Psoas muscle (tissue), 8 donors: ENCODE results near the gene LEMD1. TPM values are rescaled to one million over a fixed set of nuclear protein-coding genes. Genes with fewer than 3 reads are reported as not detected.
"Not testable (repeated sequence)": the region's sequence is repeated elsewhere in the genome, so short reads cannot be mapped to it uniquely, and the experiment has no call there.

Source experiments
- ATAC-seq, 4 donors: fragments of 200-7000 bp; cut with Tn5 transposase; one replicate each; pipeline ENCODE4 v1.9.1; 2020; ENCODE audit warnings: moderate library complexity in 3 of 4, mild to moderate bottlenecking in 2 of 4
- DNase-seq, 2 donors: peaks; one replicate each; pipeline ENCODE4 v3.0.0-alpha.2; 2020
- H3K27ac ChIP-seq: fragments of 200-600 bp; one replicate; pipeline ENCODE4 v1.8.0; 2022
- H3K27me3 ChIP-seq, 3 donors: fragments of 200-600 bp in 1 of 3; one replicate each; pipeline versions ENCODE4 v1.6.1 to v1.8.0; 2013 to 2022; ENCODE audit warnings: low read length in 2 of 3, mild to moderate bottlenecking in 2 of 3, moderate library complexity in 1 of 3; ENCODE audit not compliant: insufficient read depth in 3 of 3
- H3K36me3 ChIP-seq, 2 donors: fragments of 200-600 bp in 1 of 2; one replicate each; pipeline versions ENCODE4 v1.6.1 to v1.8.0; 2013 to 2022; ENCODE audit warnings: low read depth in 1 of 2, mild to moderate bottlenecking in 1 of 2, moderate library complexity in 1 of 2; ENCODE audit not compliant: insufficient read depth in 1 of 2
- H3K4me1 ChIP-seq: fragments of 200-600 bp; one replicate; pipeline ENCODE4 v1.8.0; 2022
- H3K4me3 ChIP-seq: fragments of 200-600 bp; one replicate; pipeline ENCODE4 v1.8.0; 2022; ENCODE audit warnings: mild to moderate bottlenecking
- H3K9me3 ChIP-seq: fragments of 200-600 bp; one replicate; pipeline ENCODE4 v1.8.0; 2022
- WGBS, 3 donors: extraction: QIAGEN DNeasy Blood & Tissue Kit; methylation state at CpG; one replicate each; pipeline versions ENCODE4 v1.1.6 to v1.1.7; 2013; 5-methylcytosine and 5-hydroxymethylcytosine counted together
- intact Hi-C, 2 donors: fragments of 100-400 bp; cut with DNase I; formaldehyde crosslinking; loops; one replicate each; pipeline versions ENCODE4 v1.11.0 to v1.14.2; 2022
- polyA plus RNA-seq, 3 donors: library from polyadenylated mRNA; stranded (reverse); fragments of 200-250 nt; gene quantifications; one replicate each; pipeline ENCODE4 v1.2.3, GENCODE V29; 2013
- total RNA-seq, 4 donors: library from RNA; stranded (reverse); fragmentation: NEBNext Ultra II Directional in 2 of 4; extraction: Animal tissue kit (Norgen Biotek cat#: 25700) in 2 of 4; gene quantifications; one replicate each; pipeline versions ENCODE4 v1.2.1 to v1.2.4, GENCODE V29; 2021 to 2023
- TF ChIP-seq, protein P1 (sequence below): fragments of 200-600 bp; IDR thresholded peaks from one replicate; pipeline ENCODE4 v1.8.0; 2022; ENCODE audit warnings: antibody characterized with exemption
- donor health status: healthy with polysubstance abuse.
- donor health status: DM: no; HTN: no; CAD: no; lungs with moderate emphysema.
- donor health status: Bipolar disorder and iron deficiency.
- donor health status: healthy.
- donor health status: DM: yes; HTN: yes; CAD: no.
- donor health status: DM: no; HTN: no; CAD: no.
- donor health status: DM: no; HTN: no; CAD: no.
- donor health status: DM: yes; HTN: yes; CAD: no.

Gene LEMD1
- total and polyA plus RNA-seq, 7 donors = not detected

DNA sequence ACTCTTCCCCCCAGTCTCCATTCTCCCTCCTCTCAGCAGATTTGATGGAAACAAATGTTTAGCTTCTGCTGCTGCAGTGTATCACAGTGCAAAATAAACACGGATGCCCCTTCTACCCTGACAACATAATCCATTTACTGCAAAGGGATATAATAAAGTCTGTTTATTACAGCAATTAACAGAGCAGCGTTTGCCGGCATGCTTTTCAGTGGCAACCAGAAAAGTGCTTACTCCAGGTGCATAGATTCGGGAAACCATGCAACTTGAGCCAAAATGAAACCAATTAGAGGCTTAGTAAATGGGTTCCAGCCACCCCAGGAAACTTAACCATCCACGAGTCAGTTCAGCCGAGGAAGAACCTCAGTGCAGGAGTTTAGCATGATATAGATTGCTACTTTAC is 12.9 kb upstream of the LEMD1 start:
- intact Hi-C loops = loop anchor here (5.0 kb wide), 2 partner anchors 37 to 162 kb away; no protein-coding TSS in a partner anchor
- Histone ChIP-seq H3K4me1 (peaks cover 32% of the 10 kb centered on the region), H3K36me3 (no peaks in the 10 kb centered on the region), H3K9me3 (no peaks in the 10 kb centered on the region), H3K27me3 (no peaks in the 10 kb centered on the region), H3K4me3 (no peak overlapping the region), H3K27ac (no peak overlapping the region)
- 48 to 61% (median 54%) methylated on average over 6 of the region's 6 CpGs for WGBS, 3 donors
- TF ChIP-seq, protein P1, sequence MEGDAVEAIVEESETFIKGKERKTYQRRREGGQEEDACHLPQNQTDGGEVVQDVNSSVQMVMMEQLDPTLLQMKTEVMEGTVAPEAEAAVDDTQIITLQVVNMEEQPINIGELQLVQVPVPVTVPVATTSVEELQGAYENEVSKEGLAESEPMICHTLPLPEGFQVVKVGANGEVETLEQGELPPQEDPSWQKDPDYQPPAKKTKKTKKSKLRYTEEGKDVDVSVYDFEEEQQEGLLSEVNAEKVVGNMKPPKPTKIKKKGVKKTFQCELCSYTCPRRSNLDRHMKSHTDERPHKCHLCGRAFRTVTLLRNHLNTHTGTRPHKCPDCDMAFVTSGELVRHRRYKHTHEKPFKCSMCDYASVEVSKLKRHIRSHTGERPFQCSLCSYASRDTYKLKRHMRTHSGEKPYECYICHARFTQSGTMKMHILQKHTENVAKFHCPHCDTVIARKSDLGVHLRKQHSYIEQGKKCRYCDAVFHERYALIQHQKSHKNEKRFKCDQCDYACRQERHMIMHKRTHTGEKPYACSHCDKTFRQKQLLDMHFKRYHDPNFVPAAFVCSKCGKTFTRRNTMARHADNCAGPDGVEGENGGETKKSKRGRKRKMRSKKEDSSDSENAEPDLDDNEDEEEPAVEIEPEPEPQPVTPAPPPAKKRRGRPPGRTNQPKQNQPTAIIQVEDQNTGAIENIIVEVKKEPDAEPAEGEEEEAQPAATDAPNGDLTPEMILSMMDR = no peak
- ATAC-seq (no peak), DNase-seq (no peak)

DNA sequence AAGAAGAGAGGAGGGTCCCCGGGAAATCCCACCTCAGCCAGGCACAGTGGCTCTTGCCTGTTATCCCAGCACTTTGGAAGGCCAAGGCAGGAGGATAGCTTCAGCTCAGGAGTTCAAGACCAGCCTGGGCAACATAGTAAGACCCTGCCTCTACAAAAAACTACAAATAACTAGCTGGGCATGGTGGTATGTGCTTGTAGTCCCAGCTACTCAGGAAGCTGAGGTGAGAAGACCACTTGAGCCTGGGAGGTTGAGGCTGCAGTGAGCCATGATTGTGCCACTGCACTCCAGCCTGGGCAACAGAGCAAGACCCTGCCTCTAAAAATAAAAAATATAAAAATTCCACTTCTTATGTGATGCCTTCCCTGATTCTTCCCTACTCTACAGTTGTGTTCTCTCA is 10.8 kb upstream of the LEMD1 start:
- not testable (repeated sequence) for ATAC-seq, H3K36me3 ChIP-seq, H3K4me3 ChIP-seq, H3K27ac ChIP-seq, H3K9me3 ChIP-seq, DNase-seq, H3K27me3 ChIP-seq
- intact Hi-C loops = loop anchor here in 1 of 2 donors (5.0 kb wide), 1 partner anchor 35 kb away; no protein-coding TSS in a partner anchor
- 77 to 91% (median 90%) methylated on average over 1 of the region's 1 CpG for WGBS, 3 donors
- peaks cover 13% of the 10 kb centered on the region for H3K4me1 ChIP-seq

DNA sequence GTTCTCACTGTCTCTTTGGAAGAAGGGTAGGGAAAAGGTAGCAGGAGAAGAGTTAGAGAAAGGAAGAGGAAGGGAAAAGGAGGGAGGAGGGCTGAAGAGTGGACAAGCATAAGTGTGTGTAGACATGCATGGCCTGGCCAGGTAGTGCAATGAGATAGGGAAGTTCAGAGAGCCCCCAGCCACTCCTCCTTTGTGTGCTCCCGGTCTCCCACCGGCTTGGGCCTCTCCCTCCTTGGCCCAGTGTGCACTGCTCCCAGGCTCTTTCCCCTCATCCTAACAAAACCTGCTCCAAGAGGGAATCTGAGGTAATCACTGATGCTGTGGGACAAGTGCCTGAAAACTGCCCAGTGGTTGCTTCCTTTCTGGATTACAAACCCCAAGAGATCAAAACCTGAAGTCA is 10.3 kb upstream of the LEMD1 start:
- Histone ChIP-seq H3K27ac (no peak overlapping the region), H3K9me3 (no peaks in the 10 kb centered on the region), H3K4me1 (peaks cover 9% of the 10 kb centered on the region), H3K36me3 (no peaks in the 10 kb centered on the region), H3K4me3 (no peak overlapping the region), H3K27me3 (no peaks in the 10 kb centered on the region)
- TF ChIP-seq, protein P1 = no peak
- WGBS, 3 donors = 46 to 79% (median 59%) methylated on average over 2 of the region's 2 CpGs
- DNase-seq = no peak
- intact Hi-C loops = loop anchor here in 1 of 2 donors (5.0 kb wide), 1 partner anchor 35 kb away; no protein-coding TSS in a partner anchor
- no peak for ATAC-seq

DNA sequence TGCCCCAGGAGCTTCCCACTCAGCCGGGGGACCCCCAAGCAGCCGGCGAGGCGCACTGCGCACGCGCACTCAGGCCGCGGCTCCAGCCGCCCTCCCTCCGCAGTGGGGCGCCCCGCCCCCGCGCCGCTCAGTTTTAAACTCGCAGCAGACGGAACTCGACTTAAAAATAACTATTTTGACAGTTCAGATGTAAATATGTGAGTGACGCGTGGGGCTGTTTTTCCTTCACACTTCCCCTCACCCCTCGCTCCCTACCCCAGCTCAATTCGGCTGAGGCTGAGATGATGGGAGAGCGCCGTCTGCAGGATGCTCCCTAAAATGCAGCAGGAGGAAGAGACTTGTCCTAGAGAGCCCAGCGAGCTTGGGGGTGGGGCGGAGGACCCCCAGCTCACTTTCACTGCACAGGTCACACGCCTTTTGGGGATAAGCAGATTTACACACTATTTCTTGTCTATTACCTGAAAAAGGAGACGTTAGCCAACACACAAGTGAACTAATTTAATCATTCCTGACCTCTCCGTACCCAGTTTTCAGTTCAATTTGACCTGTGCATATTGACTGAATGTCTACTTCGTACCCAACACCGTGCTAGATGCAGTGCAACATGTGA is 8.9 kb upstream of the LEMD1 start:
- peaks cover 4% of the 10 kb centered on the region for H3K4me1 ChIP-seq
- H3K9me3 ChIP-seq = no peaks in the 10 kb centered on the region
- H3K27me3 ChIP-seq = no peaks in the 10 kb centered on the region
- DNase-seq = peak; percentile 59 to 76
- 7 to 8% (median 8%) methylated on average over 25 to 32 of the region's 32 CpGs for WGBS, 3 donors
- H3K4me3 ChIP-seq = peak overlapping the region; percentile 75
- intact Hi-C loops = loop anchor here (2.0 to 5.0 kb wide), 2 partner anchors 34 kb away; no protein-coding TSS in a partner anchor
- ATAC-seq = peak; percentile 81 to 95 (median 88)
- peak overlapping the region; percentile 23 for H3K27ac ChIP-seq
- H3K36me3 ChIP-seq = no peaks in the 10 kb centered on the region
- TF ChIP-seq, protein P1 = peak; percentile 72

DNA sequence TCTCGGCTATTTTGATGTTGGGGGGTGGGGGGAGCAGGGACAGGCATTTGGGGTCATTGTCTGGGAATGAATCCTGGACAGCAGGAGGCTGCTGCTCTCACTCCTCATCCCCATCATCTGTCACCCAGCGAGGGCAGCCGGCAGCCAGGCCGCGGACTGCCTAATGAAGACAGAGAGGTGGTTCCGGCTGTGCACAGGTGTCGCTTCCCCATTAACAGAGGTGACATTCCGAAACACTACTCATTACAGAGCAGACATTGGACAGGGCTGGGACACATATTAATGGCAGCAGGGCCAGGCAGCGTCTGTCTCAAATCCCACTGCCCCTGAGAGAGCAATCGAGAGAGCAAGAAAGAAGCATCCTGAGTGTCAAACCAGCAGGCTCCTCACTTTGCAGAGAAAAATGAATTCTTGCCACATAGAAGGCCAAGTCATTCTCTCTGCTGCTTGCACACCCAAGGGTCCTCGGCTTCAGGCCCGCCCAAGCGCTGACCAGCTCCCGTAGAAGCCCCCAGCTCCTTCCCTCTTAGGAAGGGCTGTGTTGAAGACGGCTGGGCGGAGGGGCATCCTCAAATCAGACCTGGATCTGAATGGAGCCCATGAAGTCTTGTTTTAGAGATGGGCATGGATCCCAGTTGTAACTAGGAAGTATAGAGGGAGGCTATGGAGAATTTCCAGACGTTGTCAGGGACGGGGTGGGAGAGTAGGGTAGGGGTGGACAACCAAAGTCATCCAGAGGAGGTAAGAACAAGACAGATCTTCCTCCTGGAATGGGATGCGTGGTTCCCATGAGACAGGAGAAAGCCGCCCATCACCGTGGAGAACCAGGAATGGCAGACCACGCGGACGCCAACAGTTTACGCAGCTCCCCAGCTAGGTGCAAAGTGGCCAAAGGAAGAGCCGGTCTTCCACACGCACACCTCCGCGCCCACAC is 8.2 kb upstream of the LEMD1 start:
- intact Hi-C loops = loop anchor here (2.0 to 5.0 kb wide), 2 partner anchors 33 kb away; no protein-coding TSS in a partner anchor
- 55 to 56% (median 56%) methylated on average over 29 of the region's 29 CpGs for WGBS, 3 donors
- TF ChIP-seq, protein P1 = no peak
- peak overlapping the region; percentile 75 for H3K4me3 ChIP-seq
- no peaks in the 10 kb centered on the region for H3K9me3 ChIP-seq
- no peaks in the 10 kb centered on the region for H3K36me3 ChIP-seq
- no peaks in the 10 kb centered on the region for H3K27me3 ChIP-seq
- ATAC-seq (peak; percentile 12 to 48 (median 15)), DNase-seq (no peak)
- H3K27ac ChIP-seq = no peak overlapping the region
- peaks cover 4% of the 10 kb centered on the region for H3K4me1 ChIP-seq
